MM.1S (cell line): Measurements from ENCODE around the gene CACFD1.
A peak's percentile ranks its signal among the peaks of the same experiment; 100 is the strongest.

Source experiments
- DNase-seq: peaks from one replicate; pipeline ENCODE4 v3.0.0-alpha.2; 2015
- H2AFZ ChIP-seq: fragments of 300-600 bp; sonication (generic); 2 replicates; pipeline ENCODE4 v1.6.0; 2016; ENCODE audit warnings: antibody characterized with exemption, low read length
- H3F3A ChIP-seq: fragments of 300-600 bp; sonication (generic); 2 replicates; pipeline ENCODE4 v1.6.1; 2016; ENCODE audit warnings: mild to moderate bottlenecking, antibody characterized with exemption, low read length, moderate library complexity, mixed read lengths; ENCODE audit not compliant: insufficient read depth
- H3K27ac ChIP-seq: fragments of 300-600 bp; sonication (generic); 2 replicates; pipeline ENCODE4 v1.5.1; 2016; ENCODE audit warnings: mild to moderate bottlenecking, low read length
- H3K27me3 ChIP-seq: fragments of 300-600 bp; sonication (generic); replicated peaks from 2 replicates; pipeline ENCODE4 v1.6.0; 2016; ENCODE audit warnings: low read length; ENCODE audit not compliant: insufficient read depth
- H3K36me3 ChIP-seq: fragments of 300-600 bp; sonication (generic); replicated peaks from 2 replicates; pipeline ENCODE4 v1.6.1; 2016; ENCODE audit warnings: mild to moderate bottlenecking, low read length, mixed read lengths; ENCODE audit not compliant: insufficient read depth
- H3K4me1 ChIP-seq: fragments of 300-600 bp; sonication (generic); 2 replicates; pipeline ENCODE4 v1.6.1; 2016; ENCODE audit warnings: low read length, mixed read lengths
- H3K4me2 ChIP-seq: fragments of 300-600 bp; sonication (generic); 2 replicates; pipeline ENCODE4 v1.6.0; 2016; ENCODE audit warnings: low read depth, low read length
- H3K4me3 ChIP-seq: fragments of 300-600 bp; sonication (generic); 2 replicates; pipeline ENCODE4 v1.5.1; 2016; ENCODE audit warnings: low read length, mixed read lengths
- H3K79me2 ChIP-seq: fragments of 300-600 bp; sonication (generic); 2 replicates; pipeline ENCODE4 v1.6.1; 2016; ENCODE audit warnings: mixed run types, low read length, mixed read lengths
- H3K9ac ChIP-seq: fragments of 300-600 bp; sonication (generic); 2 replicates; pipeline ENCODE4 v1.6.1; 2016; ENCODE audit warnings: low read length, mixed read lengths
- H3K9me2 ChIP-seq: fragments of 300-600 bp; sonication (generic); replicated peaks from 2 replicates; pipeline ENCODE4 v1.6.1; 2016; ENCODE audit warnings: mild to moderate bottlenecking, low read length, mixed read lengths; ENCODE audit not compliant: insufficient read depth
- H3K9me3 ChIP-seq: fragments of 300-600 bp; sonication (generic); replicated peaks from 2 replicates; pipeline ENCODE4 v1.6.1; 2016; ENCODE audit warnings: mild to moderate bottlenecking, low read length, mixed read lengths; ENCODE audit not compliant: insufficient read depth
- H4K20me1 ChIP-seq: fragments of 300-600 bp; sonication (generic); 2 replicates; pipeline ENCODE4 v1.6.1; 2016; ENCODE audit warnings: mild to moderate bottlenecking, low read length, moderate library complexity, mixed read lengths; ENCODE audit not compliant: insufficient read depth
- CTCF ChIP-seq: fragments of 300-600 bp; sonication (generic); IDR thresholded peaks from 2 replicates; pipeline ENCODE4 v1.5.1; 2016; ENCODE audit warnings: antibody characterized with exemption, low read length, mixed read lengths
- EZH2 ChIP-seq: fragments of 300-600 bp; sonication (generic); optimal IDR thresholded peaks from 2 replicates; pipeline ENCODE3; 2017; ENCODE audit warnings: low read depth, mild to moderate bottlenecking, antibody characterized with exemption, low read length, mixed read lengths
- EZH2phosphoT487 ChIP-seq: fragments of 300-600 bp; sonication (generic); IDR thresholded peaks from 2 replicates; pipeline ENCODE4 v1.6.1; 2018; ENCODE audit warnings: antibody characterized with exemption, low read length

The CACFD1 gene

GRCh38 chr9:133463234-133463863 lies 3.6 kb downstream of the CACFD1 start:
- H3K4me1 ChIP-seq: peaks cover 25% of the 10 kb centered on the region
- H4K20me1 ChIP-seq: no peaks in the 10 kb centered on the region
- peak; percentile 27 for DNase-seq

GRCh38 chr9:133463864-133464615 lies 4.3 kb downstream of the CACFD1 start:
- no peak overlapping the region for H3K4me2 ChIP-seq
- H3K27me3 ChIP-seq: peaks cover 31% of the 10 kb centered on the region
- H3K9ac ChIP-seq: no peak overlapping the region
- H3K79me2 ChIP-seq: no peaks in the 10 kb centered on the region
- no peak overlapping the region for H3K4me3 ChIP-seq
- no peak overlapping the region for H2AFZ ChIP-seq
- H3K27ac ChIP-seq: no peak overlapping the region
- no peaks in the 10 kb centered on the region for H4K20me1 ChIP-seq
- no peaks in the 10 kb centered on the region for H3F3A ChIP-seq
- no peak for DNase-seq
- no peaks in the 10 kb centered on the region for H3K36me3 ChIP-seq
- H3K4me1 ChIP-seq: peaks cover 22% of the 10 kb centered on the region
- no peaks in the 10 kb centered on the region for H3K9me2 ChIP-seq
- TF ChIP-seq EZH2phosphoT487 (no peak), CTCF (no peak)
- H3K9me3 ChIP-seq: no peaks in the 10 kb centered on the region

More at GRCh38 chr9:133463234-133463863, 3.6 kb downstream of the CACFD1 start:
- no peak overlapping the region for H2AFZ ChIP-seq
- H3K36me3 ChIP-seq: no peaks in the 10 kb centered on the region
- no peaks in the 10 kb centered on the region for H3K9me3 ChIP-seq
- H3K4me3 ChIP-seq: no peak overlapping the region
- no peaks in the 10 kb centered on the region for H3K79me2 ChIP-seq
- no peak overlapping the region for H3K9ac ChIP-seq
- TF ChIP-seq EZH2phosphoT487 (no peak), CTCF (peak; percentile 51)
- no peak overlapping the region for H3K4me2 ChIP-seq
- no peaks in the 10 kb centered on the region for H3F3A ChIP-seq
- no peak overlapping the region for H3K27ac ChIP-seq
- peaks cover 37% of the 10 kb centered on the region for H3K27me3 ChIP-seq
- no peaks in the 10 kb centered on the region for H3K9me2 ChIP-seq

GRCh38 chr9:133464638-133465037 lies 4.9 kb downstream of the CACFD1 start:
- H3K9me2 ChIP-seq: no peaks in the 10 kb centered on the region
- no peak overlapping the region for H2AFZ ChIP-seq
- DNase-seq: no peak
- TF ChIP-seq CTCF (no peak), EZH2phosphoT487 (no peak), EZH2 (no peak)
- no peak overlapping the region for H3K4me2 ChIP-seq
- no peaks in the 10 kb centered on the region for H3F3A ChIP-seq
- no peaks in the 10 kb centered on the region for H3K36me3 ChIP-seq
- H3K9ac ChIP-seq: no peak overlapping the region
- peaks cover 30% of the 10 kb centered on the region for H3K27me3 ChIP-seq
- no peaks in the 10 kb centered on the region for H3K9me3 ChIP-seq
- no peaks in the 10 kb centered on the region for H4K20me1 ChIP-seq
- no peak overlapping the region for H3K27ac ChIP-seq
- no peaks in the 10 kb centered on the region for H3K79me2 ChIP-seq
- peaks cover 19% of the 10 kb centered on the region for H3K4me1 ChIP-seq
- no peak overlapping the region for H3K4me3 ChIP-seq
